ENCODE results near the gene SELENOM. TPM values are rescaled to one million over a fixed set of nuclear protein-coding genes. Genes with fewer than 3 reads are reported as not detected.

The SELENOM gene
- total RNA-seq, 1 donor from 2014 or later, result 35.0 TPM

DNA sequence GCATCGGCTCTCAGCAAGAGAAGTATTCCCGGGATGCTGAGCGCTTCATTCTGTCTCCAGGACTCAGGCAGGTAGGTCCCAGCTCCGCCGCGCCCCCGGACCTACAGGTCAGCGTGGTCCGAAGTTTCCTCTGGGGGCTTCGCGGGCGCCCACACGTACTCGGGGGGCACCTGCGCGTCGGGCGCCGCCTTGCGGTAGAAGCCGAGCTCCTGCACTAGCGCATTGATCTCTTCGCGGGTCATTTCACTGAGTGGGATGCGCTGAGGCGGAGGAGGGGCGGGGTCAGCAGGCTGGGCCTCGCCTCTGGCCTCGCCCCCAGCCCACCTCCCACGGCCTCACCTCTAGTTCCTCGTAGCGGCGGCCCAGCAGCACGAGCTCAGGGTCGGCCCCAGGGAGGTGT is 2.5 kb downstream of the SELENOM start:
- TF ChIP-seq, protein P1, sequence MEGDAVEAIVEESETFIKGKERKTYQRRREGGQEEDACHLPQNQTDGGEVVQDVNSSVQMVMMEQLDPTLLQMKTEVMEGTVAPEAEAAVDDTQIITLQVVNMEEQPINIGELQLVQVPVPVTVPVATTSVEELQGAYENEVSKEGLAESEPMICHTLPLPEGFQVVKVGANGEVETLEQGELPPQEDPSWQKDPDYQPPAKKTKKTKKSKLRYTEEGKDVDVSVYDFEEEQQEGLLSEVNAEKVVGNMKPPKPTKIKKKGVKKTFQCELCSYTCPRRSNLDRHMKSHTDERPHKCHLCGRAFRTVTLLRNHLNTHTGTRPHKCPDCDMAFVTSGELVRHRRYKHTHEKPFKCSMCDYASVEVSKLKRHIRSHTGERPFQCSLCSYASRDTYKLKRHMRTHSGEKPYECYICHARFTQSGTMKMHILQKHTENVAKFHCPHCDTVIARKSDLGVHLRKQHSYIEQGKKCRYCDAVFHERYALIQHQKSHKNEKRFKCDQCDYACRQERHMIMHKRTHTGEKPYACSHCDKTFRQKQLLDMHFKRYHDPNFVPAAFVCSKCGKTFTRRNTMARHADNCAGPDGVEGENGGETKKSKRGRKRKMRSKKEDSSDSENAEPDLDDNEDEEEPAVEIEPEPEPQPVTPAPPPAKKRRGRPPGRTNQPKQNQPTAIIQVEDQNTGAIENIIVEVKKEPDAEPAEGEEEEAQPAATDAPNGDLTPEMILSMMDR (IDR thresholded peaks at IDR 0.05; ENCODE audit: insufficient read depth, low read length, severe bottlenecking), result peak; percentile 28
- peaks cover 3% of the 10 kb centered on the region for H3K36me3 ChIP-seq (ENCODE audit: control insufficient read depth, insufficient read depth, low read length)
- DNase-seq (ENCODE audit: low read depth) (no peak), FAIRE-seq (no peak)
- H3K27me3 ChIP-seq (ENCODE audit: control insufficient read depth, insufficient read depth, low read length), result no peaks in the 10 kb centered on the region
- no peak overlapping the region for H3K4me3 ChIP-seq (ENCODE audit: low read depth, low read length)

- FAIRE-seq (no peak), DNase-seq (ENCODE audit: low read depth) (no peak)
- Histone ChIP-seq H3K4me3 (ENCODE audit: low read depth, low read length) (no peak overlapping the region), H3K27me3 (ENCODE audit: control insufficient read depth, insufficient read depth, low read length) (no peaks in the 10 kb centered on the region), H3K36me3 (ENCODE audit: control insufficient read depth, insufficient read depth, low read length) (peaks cover 9% of the 10 kb centered on the region)
- TF ChIP-seq, protein P1 (IDR thresholded peaks at IDR 0.05; ENCODE audit: insufficient read depth, low read length, severe bottlenecking), result no peak
Measured at GRCh38 chr22:31103899-31104694, 3.3 kb downstream of the SELENOM start.

GRCh38 chr22:31103111-31103510 is 4.3 kb downstream of the SELENOM start:
- FAIRE-seq, result no peak

GRCh38 chr22:31102441-31103081 is 4.8 kb downstream of the SELENOM start:
- FAIRE-seq (peak; percentile 55), DNase-seq (ENCODE audit: low read depth) (peak; percentile 67)
- Histone ChIP-seq H3K36me3 (ENCODE audit: control insufficient read depth, insufficient read depth, low read length) (peaks cover 19% of the 10 kb centered on the region), H3K27me3 (ENCODE audit: control insufficient read depth, insufficient read depth, low read length) (no peaks in the 10 kb centered on the region), H3K4me3 (ENCODE audit: low read depth, low read length) (no peak overlapping the region)
- TF ChIP-seq, protein P1 (IDR thresholded peaks at IDR 0.05; ENCODE audit: insufficient read depth, low read length, severe bottlenecking), result no peak

More at GRCh38 chr22:31103111-31103510, 4.3 kb downstream of the SELENOM start:
- no peaks in the 10 kb centered on the region for H3K27me3 ChIP-seq (ENCODE audit: control insufficient read depth, insufficient read depth, low read length)
- peaks cover 14% of the 10 kb centered on the region for H3K36me3 ChIP-seq (ENCODE audit: control insufficient read depth, insufficient read depth, low read length)
- no peak for DNase-seq (ENCODE audit: low read depth)
- no peak overlapping the region for H3K4me3 ChIP-seq (ENCODE audit: low read depth, low read length)
- TF ChIP-seq, protein P1 (IDR thresholded peaks at IDR 0.05; ENCODE audit: insufficient read depth, low read length, severe bottlenecking), result no peak

- TF ChIP-seq, protein P1 (IDR thresholded peaks at IDR 0.05; ENCODE audit: insufficient read depth, low read length, severe bottlenecking), result no peak
Measured at GRCh38 chr22:31100762-31101525, 6.4 kb downstream of the SELENOM start.

More at GRCh38 chr22:31100762-31101525, 6.4 kb downstream of the SELENOM start:
- peaks cover 32% of the 10 kb centered on the region for H3K36me3 ChIP-seq (ENCODE audit: control insufficient read depth, insufficient read depth, low read length)
- no peak for DNase-seq (ENCODE audit: low read depth)
- H3K4me3 ChIP-seq (ENCODE audit: low read depth, low read length), result no peak overlapping the region
- H3K27me3 ChIP-seq (ENCODE audit: control insufficient read depth, insufficient read depth, low read length), result no peaks in the 10 kb centered on the region
- FAIRE-seq, result no peak

Measured in bronchial epithelial cell (primary cell).